Bronchus fibroblast of lung (primary cell): ENCODE measurements around the gene CWC25. TPM values are rescaled to one million over a fixed set of nuclear protein-coding genes. Genes with fewer than 3 reads are reported as not detected.

ENCODE experiments used
- total RNA-seq: library from RNA; depleted of rRNA; stranded (reverse); fragments of >200 nt; gene quantifications from 2 replicates; pipeline ENCODE4 v1.2.3, GENCODE V29; 2015

Gene CWC25
- total RNA-seq, result 7.6 and 10.0 TPM in 2 replicates

DNA sequence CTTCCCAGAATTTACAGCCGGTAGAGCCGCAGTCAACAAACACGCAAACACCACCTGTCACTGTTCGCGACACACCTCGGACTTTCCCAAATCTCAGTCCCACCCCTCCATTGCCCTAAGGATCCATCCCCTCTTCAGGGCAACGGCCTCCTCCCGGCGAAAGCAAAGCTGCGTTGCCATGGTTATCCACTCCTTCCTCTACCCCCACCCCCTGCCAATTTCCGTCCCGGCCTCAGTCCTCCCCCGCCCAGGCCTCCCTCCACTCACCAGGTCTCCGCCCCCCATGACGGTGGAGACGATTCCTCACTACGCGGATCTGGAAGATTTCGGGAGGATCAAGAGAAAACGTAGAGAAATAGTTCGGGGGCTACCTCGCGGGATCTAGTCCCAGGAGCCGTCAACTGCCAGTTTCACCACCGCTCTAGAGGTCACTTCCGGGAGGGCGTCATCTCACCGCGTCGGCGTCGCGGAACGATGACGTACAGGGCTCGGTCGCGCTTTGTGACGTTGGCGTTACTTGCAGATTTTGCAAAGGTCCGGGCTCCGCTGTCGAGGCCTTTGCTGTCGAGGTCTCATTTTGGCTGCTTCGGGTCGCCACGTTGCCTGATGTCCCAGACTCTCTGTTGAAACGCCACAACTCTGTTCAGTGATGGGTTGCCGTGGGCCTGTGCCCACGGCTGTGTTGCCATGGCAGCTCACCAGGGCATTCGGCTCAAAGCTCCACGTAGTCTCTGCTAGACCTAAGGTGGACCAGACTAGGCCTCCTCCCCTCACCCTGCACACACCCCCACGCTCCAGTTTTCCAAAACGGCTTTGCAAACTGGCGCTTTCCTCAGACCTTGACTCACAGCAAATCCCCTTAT is at the start of gene CWC25:
Gene CWC25, minus strand, starts transcription at position 423 of the 863 bp plus-strand sequence. Its CDS starts 138 bp downstream, at position 285.

DNA sequence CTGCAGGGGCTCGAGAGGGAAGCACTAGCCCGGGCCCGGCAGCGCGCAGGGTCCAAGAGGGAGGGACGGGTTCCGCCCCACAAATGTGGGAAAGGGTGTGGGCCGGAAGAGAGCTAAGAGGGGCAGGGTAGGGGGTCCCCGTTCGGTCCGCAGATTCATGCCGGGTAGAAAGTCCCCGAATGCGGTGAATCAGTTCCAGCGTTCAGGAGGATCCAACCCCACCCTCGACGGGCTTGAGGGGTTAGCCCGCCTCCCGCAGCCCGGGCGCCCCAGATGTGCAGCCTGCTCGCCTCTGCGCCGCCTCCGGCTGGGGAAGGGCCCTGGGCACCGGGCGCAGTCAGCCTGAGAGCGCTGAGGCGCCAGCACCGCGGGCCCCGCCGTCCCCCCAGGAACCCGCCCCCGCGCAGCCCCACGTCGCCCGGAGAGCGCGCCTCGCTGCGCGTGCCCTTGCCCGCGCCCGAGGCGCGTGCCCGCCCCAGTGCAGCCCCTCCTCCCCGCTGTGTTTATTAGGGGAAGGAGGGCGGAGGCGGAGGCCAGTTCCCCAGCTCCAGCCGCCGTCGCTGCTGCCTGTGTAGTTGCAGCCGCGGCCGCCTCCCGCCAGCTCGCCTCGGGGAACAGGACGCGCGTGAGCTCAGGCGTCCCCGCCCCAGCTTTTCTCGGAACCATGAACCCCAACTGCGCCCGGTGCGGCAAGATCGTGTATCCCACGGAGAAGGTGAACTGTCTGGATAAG is 44.6 kb upstream of the CWC25 start, which contains the start of gene LASP1:
Gene LASP1, plus strand, starts transcription at position 533 of the 733 bp plus-strand sequence. Its CDS starts 132 bp downstream, at position 665.

DNA sequence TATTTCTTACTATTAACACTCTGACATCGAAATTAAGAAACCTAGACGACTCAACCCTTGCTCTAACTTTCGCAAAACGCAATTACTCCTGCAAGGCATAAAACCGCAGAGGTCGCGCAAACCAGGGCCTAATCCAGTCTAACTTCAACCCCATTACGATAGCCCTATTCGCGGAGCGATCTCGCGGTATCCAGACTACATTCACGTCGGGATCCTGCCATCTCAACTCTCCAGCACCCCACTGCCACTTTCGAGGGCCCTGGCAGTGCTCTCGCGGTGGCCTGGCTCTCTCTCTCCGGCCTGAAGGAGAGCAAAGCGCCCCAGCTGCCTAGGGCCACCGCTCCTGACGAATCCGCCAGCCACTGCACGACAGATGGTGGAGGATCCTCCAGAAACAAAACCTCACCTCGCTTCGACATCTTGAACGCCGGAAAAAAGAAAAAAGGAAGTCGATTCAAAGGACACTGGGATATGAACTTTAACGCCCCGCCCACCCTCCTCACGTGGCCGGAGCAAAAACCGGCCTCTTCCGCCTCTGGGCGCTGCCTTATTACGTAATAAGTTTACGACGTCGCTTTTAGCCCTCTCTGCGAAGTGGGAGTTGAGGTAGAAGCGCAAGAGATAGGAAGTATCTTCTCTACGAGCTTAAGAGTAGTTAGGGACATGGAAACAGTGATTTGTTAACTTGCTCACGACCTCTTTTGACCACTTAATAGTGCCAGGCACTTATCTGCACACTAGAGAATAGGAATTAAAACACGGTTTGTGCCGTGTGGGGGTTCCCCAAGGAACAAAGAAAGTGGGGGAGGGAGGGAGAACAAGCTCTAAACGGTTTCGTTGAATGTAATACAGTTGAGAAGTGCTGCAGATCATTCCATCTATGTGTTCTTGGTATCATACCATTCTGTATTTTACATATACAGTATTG is 28.4 kb upstream of the CWC25 start, which contains the start of gene RPL23:
Gene RPL23, minus strand, starts transcription at position 430 of the 928 bp plus-strand sequence. Its CDS starts 11 bp downstream, at position 419.

DNA sequence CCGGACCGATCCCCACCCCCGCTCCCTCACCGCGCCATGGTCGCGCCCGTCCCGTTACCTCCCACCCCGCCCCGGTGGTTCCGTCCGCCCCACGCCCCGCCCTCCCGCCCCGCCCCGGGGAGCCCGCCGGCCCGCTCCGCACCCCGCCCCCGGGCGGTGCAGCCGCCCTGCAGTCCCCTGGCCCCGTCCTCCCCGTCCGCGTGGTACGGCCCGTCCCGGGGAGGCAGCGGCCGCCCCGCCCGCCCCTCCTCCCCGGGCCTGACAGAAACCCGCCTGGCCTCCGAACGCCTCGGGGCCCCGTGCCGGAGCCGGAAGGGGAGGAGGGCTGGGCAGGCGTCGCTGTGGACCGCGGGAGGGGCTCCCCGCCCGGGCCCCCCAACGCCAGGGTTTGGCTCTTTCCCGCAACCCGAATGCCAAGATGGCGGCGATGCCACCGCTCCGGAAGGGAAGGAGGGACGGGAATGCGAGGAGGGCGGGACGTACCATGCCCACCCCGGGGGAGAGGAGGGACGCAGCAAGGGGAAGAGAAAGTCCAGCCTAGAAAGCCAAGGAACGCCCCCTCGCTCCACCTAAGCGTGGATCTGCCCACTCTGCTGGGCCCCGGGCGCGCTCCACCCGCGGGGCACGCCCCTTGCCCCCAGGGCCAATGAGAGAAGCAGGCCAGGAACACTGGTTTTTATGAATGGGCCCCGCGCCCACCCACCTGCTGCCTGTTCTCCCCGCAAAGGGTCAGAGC is 25.5 kb downstream of the CWC25 start, which contains the start of gene PIP4K2B:
Gene PIP4K2B, minus strand, starts transcription at position 56 of the 736 bp plus-strand sequence. CDS start 132 bp downstream, outside the sequence.

DNA sequence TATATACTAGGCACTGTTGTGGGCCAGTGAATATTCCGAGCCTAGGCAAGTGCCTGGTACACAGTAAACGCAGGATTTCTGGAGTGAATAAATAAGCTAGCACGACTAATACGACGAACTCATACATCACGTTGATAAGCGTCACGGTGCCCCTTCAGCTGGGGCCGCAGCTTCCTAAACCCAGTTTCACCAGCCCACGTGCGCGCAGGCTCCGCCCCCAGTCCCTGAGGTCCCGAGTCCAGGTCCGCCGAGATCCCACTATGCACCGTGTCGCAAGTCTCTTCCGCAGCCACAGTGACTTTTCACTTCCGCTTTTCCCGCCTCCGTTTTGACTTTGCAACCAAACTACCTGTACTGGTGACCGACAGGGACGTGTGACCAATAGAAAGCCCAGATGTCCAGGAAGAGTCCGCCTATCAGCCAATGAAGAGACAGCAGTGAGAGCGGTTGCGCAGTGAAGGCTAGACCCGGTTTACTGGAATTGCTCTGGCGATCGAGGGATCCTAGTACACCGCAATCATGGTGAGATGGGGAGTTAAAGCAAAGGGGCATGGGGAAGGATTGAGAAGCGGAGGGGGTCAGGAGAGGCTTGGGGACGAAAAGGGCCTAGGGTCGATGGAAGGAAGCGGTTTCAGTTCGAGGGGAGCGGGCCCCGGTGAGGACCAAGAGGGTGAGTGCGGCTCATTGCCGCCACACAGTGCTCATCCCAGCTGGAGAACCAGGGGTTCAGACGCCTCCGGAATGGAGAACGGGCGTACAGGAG is 72.6 kb downstream of the CWC25 start, which contains the start of gene PSMB3:
Gene PSMB3, plus strand, starts transcription at position 434 of the 763 bp plus-strand sequence. Its CDS starts 86 bp downstream, at position 520.

Other genes with a start within 250 kb of the CWC25 start
- 0.15 TPM in 1 of 2 replicates, not detected in the other for gene SRCIN1, start 219.4 kb downstream of the CWC25 start, total RNA-seq
- gene EPOP, start 150.4 kb downstream of the CWC25 start, total RNA-seq, result 0.74 and 1.2 TPM in 2 replicates
- 19.0 and 19.6 TPM in 2 replicates for gene MLLT6, start 120.0 kb downstream of the CWC25 start, total RNA-seq
- 15.1 and 15.6 TPM in 2 replicates for gene CISD3, start 95.0 kb downstream of the CWC25 start, total RNA-seq
- gene PCGF2, start 77.0 kb downstream of the CWC25 start, total RNA-seq, result 2.9 and 3.6 TPM in 2 replicates
- 405 and 439 TPM in 2 replicates for gene PSMB3, start 72.6 kb downstream of the CWC25 start, total RNA-seq
- gene PIP4K2B, start 25.8 kb downstream of the CWC25 start, total RNA-seq, result 43.4 and 46.9 TPM in 2 replicates
- gene RPL23, start 28.4 kb upstream of the CWC25 start, total RNA-seq, result 1,562 and 1,691 TPM in 2 replicates
- 260 and 290 TPM in 2 replicates for gene LASP1, start 44.7 kb upstream of the CWC25 start, total RNA-seq
- under 0.01 TPM in 1 of 2 replicates, not detected in the other for gene FBXO47, start 142.1 kb upstream of the CWC25 start, total RNA-seq